ENCODE data around the gene UBP1.
"Not testable (repeated sequence)": the region's sequence is repeated elsewhere in the genome, so short reads cannot be mapped to it uniquely, and the experiment has no call there.

UBP1 gene

GRCh38 chr3:33388374-33389100 is 51.7 kb downstream of the UBP1 start:
- DNase-seq: no peak

DNA sequence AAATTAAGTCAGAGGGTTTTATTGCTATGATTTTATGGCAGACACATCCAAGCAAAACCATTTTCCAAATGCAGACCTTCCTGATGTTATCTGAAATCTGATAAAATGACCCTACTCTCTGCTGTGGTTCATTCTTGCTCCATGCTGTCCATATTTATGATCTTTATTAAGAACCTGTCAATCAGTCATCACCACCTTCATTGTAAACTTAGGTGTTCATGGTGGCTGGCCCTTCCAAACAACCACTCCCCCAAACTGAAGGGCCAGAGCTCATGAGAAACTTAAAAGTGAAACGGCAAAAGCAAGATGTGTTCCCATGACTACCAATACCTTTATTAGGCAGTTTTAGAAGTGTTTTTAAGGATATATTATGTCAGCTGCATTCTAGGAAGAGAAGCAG is 53.6 kb downstream of the UBP1 start:
- no peak for DNase-seq

DNA sequence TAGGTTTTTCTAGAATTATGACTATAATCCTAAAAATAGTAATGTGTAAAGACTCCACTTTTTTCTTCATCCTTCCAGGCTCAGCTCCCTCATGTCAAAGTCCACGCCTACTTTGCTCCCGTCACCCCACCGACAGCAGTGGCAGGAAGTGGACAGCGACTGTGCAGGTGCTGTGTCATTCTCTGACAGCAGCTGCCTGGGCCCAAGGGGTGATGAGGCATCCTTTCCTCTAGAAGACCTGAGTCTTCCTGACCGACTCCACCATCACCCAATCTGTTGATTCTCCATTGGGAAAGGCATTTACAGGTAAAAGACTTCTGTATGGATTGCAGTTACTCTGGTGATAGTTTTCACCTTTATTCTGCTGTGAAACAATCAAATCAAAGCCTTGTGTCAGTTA is 54.8 kb downstream of the UBP1 start:
- DNase-seq: no peak

DNA sequence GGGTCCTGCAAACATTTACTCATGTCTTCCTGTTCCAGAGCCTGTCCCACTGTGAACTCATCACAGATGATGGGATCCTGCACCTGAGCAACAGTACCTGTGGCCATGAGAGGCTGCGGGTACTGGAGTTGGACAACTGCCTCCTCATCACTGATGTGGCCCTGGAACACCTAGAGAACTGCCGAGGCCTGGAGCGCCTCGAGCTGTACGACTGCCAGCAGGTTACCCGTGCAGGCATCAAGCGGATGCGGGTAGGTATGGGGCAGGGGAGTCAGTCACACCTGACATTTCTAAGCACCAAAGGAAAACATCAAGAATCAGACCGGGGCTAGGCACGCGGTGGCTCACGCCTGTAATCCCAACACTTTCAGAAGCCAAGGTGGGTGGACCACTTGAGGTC is 56.3 kb downstream of the UBP1 start:
- DNase-seq: no peak

GRCh38 chr3:33380653-33381052 is 59.6 kb downstream of the UBP1 start:
- DNase-seq: no peak

DNA sequence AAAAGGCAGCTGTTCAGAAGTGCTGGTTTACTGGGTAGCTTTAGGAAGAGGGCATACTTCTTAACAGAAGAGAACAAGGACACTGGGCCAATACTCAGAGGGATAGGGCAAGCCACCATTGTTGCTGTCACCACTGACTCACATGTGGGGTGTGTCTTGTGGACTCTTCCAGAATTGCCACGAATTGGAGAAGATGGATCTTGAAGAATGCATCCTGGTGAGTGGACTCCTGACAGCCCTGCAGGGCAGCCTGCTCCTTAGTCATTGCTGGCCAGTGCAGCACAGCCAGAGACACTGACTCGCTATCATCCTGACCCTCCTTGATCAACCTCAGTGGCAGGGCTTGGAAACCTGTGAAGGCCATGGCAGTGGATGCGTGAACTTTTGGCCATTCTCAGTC is 62.3 kb downstream of the UBP1 start:
- DNase-seq: no peak

DNA sequence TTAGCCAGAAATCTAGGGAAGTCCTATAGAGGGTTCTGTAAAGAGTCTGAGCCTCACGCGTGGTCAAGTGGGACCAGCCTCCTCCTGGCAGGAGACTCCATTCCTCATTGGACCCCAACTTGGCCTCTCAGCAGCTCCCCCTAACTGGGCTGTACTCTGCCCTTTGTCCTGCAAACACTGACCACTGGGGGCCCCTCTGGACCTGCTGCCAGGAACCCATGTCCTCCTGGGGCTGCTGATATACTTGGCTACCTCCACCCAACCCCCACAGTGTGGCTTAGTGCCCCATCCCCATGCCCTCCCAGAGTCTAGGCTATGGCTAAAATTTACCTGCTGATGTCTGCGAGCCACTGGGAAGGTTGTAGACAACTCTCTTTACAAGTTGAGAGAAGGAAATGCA is 62.7 kb downstream of the UBP1 start:
- DNase-seq: no peak

- DNase-seq: no peak
Observed at GRCh38 chr3:33373082-33373437, 67.1 kb downstream of the UBP1 start.

- DNase-seq: peak; percentile 13
Observed at GRCh38 chr3:33372218-33373081, 67.8 kb downstream of the UBP1 start.

DNA sequence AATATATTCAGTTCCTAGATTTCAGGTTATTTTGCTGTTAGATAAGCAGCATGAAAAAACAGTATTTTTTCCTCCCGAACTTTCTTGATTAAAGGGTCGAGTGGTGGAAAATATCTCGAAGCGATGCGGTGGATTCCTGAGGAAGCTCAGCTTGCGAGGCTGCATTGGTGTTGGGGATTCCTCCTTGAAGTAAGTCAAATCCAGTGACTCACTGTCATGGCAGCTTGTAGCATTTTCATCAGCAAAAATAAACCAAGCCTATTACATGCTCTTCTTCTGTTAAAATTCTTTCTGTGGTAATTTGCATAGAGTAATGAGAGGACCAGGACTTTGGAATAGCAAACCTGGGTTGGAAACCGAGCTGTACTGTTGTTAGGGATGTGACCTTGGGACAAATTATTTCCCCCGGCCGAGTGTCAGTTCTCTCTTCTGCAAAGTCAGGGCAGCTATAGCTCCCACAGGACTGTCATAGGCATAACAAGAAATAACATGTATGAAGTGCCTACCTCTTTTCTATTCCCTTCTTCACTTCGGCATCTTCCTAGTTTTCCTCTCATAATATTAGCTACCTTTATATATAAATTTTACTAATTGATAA is 75.6 kb downstream of the UBP1 start:
- DNase-seq: no peak

- DNase-seq: no peak
Observed at GRCh38 chr3:33364060-33364459, 76.1 kb downstream of the UBP1 start.

DNA sequence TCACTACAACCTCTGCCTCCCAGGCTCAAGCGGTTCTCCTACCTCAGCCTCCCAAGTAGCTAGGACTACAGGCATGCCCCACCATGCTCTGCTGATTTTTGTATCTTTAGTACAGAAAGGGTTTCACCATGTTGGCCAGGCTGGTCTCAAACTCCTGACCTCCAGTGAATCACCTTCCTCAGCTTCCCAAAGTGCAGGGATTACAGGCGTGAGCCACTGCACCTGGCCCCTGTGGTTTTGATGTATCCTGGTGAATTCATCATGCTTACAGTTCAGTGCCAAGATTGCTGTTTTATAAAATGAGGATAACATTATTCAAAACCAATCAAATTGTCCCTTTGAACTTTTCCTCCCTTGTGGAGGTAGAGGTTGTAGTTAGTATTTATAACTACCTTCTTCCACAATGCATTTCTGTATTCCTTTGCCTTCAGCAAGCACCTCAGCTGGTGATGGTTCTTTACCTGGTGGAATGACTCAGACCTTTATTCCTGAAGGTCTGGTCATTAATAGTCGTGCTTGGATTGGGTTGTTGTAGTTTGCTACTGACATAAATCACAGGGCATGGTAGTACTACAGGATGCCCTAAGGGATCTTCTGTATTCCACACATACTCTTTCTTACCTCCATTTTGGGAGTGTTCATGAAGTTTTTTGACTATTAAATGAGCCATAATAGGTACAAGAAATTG is 76.9 kb downstream of the UBP1 start:
- DNase-seq: no peak

DNA sequence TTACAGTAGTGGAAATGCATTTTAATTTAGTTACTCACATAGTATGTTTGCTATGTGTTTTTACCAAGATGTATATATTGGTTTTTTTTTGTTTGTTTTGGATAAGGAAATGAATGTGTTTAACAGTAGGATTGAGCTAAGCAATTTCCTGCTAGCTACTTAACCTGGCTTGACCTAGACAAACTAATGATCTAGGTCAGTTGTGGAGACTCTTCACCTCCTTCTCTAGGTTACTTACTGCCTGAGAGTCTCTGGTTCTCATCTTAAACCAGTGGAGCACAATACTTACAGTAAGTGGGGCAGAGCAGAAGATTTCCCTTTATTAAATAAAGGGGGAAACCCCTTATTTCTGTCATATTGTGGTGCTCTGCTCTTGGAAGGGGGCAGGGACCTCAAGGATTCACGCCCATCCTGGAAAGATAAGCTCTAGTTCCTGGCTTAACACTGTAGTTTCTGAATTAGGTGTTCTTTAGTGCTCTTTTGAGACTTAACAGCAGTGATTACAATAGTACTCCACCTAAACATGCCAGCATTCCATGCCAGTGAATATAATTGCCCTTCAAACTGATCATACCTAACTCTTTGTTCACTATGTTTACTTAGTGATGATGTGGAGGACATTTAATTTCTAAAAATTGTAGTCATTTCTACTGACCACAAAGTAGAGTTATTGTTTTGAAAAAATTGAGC is 79.9 kb downstream of the UBP1 start:
- no peak for DNase-seq

DNA sequence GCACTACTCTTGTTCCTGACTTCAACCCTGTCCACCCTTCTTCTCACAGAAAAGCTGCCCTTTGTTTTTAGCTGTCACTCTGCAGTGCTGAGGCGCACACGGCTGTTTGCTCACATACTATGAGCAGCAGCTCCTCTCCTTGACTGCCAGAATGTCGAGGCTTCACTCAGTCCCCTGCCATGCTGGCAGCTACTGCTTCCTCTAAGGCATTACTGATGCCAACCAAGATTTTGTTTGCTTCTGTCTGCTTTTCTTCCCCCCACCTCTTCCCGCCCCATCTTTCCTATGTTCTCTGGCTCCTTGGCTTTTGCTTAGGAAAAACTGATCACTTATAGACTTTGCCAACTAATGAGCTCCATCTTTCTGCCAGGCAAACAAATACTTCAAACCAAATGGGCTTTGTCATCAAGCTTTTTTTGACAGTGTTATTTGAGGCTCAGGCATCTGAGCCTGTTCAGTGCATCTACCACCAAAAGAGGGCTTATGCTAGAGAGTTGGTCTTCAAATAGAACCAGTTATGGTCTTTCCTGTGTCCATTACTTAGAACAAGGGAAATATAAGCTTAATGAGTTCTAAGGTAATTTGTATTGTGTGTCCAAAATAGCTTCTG is 81.9 kb downstream of the UBP1 start:
- DNase-seq: no peak

- no peak for DNase-seq
Observed at GRCh38 chr3:33355611-33356010, 84.6 kb downstream of the UBP1 start.

DNA sequence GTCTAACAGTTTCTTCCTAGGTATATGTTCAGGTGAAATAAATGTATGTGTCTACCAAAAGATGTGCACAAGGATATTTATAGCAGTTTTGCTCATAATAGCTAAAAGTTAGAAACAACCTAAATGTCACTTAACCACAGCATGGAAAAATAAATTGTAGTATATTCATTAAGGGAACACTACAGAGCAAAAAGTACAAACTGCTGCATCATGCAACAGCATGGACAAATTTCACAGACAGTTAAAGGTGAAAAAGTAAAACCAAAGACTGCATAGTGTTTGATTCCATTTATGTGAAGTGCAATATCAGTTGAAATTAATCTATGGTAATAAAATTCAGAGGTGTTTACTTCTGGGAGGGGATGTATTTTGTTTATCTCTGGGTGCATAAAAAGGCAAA is 100.4 kb downstream of the UBP1 start:
- DNase-seq: no peak

DNA sequence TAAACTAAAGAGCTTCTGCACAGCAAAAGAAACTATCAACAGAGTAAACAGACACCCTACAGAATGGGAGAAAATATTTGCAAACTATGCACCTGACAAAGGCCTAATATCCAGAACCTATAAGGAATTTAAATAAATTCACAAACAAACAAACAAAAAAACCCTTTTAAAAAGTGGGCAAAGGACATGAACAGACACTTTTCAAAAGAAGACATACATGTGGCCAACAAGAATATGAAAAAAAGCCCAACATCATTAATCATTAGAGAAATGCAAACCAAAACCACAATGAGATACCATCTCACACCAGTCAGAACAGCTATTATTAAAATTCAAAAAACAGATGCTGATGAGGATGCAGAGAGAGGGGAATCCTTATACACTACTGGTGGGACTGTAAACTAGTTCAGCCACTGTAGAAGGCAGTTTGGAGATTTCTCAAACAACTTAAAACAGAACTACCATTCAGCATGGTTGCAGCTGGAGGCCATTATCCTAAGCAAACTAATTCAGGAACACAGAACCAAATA is 101.2 kb downstream of the UBP1 start:
- DNase-seq: not testable (repeated sequence)
